HG03520 (cell line): Measurements from ENCODE around the gene DGKA.
"Not testable (repeated sequence)": the region's sequence is repeated elsewhere in the genome, so short reads cannot be mapped to it uniquely, and the experiment has no call there.

ENCODE experiments used
- ATAC-seq: cut with Tn5 transposase; IDR thresholded peaks from one replicate; pipeline ENCODE4 v1.9.1; 2021; ENCODE audit warnings: mild to moderate bottlenecking, moderate library complexity; ENCODE audit not compliant: unreplicated experiment

DGKA gene

GRCh38 chr12:55930771-55931316 is at the start of gene DGKA:
DGKA (plus strand) TSS chr12:55931162; CDS start chr12:55936504, 5,342 bp downstream.
- ATAC-seq: no peak

GRCh38 chr12:55885113-55885512 is 45.8 kb upstream of the DGKA start:
- no peak for ATAC-seq

- no peak for ATAC-seq
Measured at GRCh38 chr12:55891310-55891709, 39.7 kb upstream of the DGKA start.

- ATAC-seq: no peak
Measured at GRCh38 chr12:55893723-55894122, 37.2 kb upstream of the DGKA start.

- no peak for ATAC-seq
Measured at GRCh38 chr12:55899082-55899481, 31.9 kb upstream of the DGKA start.

GRCh38 chr12:55901881-55902490 is 29.0 kb upstream of the DGKA start:
- no peak for ATAC-seq

- no peak for ATAC-seq
Measured at GRCh38 chr12:55906056-55906455, 24.9 kb upstream of the DGKA start.

- ATAC-seq: no peak
Measured at GRCh38 chr12:55908726-55909512, 22.0 kb upstream of the DGKA start.

GRCh38 chr12:55909513-55909884 is 21.5 kb upstream of the DGKA start:
- no peak for ATAC-seq

- ATAC-seq: no peak
Measured at GRCh38 chr12:55912908-55913307, 18.1 kb upstream of the DGKA start.

- ATAC-seq: no peak
Measured at GRCh38 chr12:55915482-55915859, 15.5 kb upstream of the DGKA start.

- not testable (repeated sequence) for ATAC-seq
Measured at GRCh38 chr12:55919032-55919431, 11.9 kb upstream of the DGKA start.

GRCh38 chr12:55922126-55922525 is 8.8 kb upstream of the DGKA start:
- ATAC-seq: no peak

- not testable (repeated sequence) for ATAC-seq
Measured at GRCh38 chr12:55923648-55924047, 7.3 kb upstream of the DGKA start.

- ATAC-seq: no peak
Measured at GRCh38 chr12:55925371-55925770, 5.6 kb upstream of the DGKA start.

GRCh38 chr12:55925870-55926737 is 4.9 kb upstream of the DGKA start:
- ATAC-seq: no peak

- peak; percentile 44 for ATAC-seq
Measured at GRCh38 chr12:55926738-55927587, 4.0 kb upstream of the DGKA start.

- ATAC-seq: peak; percentile 27
Measured at GRCh38 chr12:55927588-55928502, 3.1 kb upstream of the DGKA start, which contains the start of gene PYM1. PYM1 (minus strand) TSS chr12:55927894; CDS start chr12:55927761, 133 bp downstream.

GRCh38 chr12:55929306-55929791 is 1.6 kb upstream of the DGKA start:
- no peak for ATAC-seq
